Fibroblast of pulmonary artery (primary cell): Measurements from ENCODE around the gene CLASP1.
A peak's percentile ranks its signal among the peaks of the same experiment; 100 is the strongest.
"Not testable (repeated sequence)": the region's sequence is repeated elsewhere in the genome, so short reads cannot be mapped to it uniquely, and the experiment has no call there.

ENCODE experiments used
- DNase-seq: peaks from one replicate; pipeline ENCODE4 v3.0.0-alpha.2; 2010; ENCODE audit warnings: low read depth
- H3K4me3 ChIP-seq: replicated peaks from 2 replicates; pipeline ENCODE4 v1.5.1; 2011; ENCODE audit warnings: low read depth, mild to moderate bottlenecking, control low read depth, low read length, moderate library complexity
- TF ChIP-seq, protein P1 (sequence below): IDR thresholded peaks from 2 replicates; pipeline ENCODE4 v1.5.1; 2011; ENCODE audit warnings: mild to moderate bottlenecking, control low read depth, low read length, inconsistent platforms; ENCODE audit errors: missing control alignments

CLASP1 gene

DNA sequence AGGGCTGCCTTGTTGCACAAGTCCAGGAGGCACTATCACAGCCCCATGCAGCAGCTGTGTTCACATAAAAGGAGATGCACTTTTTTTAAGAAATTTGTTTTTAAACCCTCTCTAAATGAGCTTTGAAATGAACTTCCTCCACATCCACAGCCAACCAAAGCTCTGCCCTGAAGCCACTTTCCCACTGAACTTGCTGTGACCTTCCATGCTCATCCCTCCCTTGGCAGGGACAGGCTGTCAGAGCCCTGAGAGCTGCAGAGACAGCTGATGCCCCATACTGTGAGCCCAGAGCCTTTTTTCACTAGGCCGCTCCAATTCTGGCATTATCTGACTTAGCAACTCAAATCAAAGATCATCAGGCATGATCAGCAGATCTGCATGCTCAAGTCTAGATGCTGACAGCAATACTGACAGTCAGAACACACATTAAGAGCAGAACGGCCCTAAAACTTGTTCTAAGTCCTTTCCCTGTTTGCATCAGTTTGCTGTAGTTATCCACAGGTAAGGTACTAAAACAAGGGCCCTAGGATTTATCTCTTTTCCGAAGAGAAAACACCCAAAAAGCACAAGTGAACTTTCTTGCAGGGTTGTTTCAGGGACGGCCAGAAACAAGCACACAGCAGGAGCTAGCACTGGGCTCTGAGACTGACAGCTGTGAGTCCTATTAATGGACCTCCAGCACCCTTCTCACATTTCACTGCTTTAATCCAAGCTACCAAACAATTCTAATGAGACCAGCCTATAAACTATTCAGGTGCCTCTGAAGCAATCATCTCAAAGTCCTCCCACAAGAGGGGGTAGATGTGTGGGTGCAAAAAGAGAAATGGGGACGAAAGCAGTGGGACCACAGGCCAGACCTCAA is 83.6 kb downstream of the CLASP1 start:
- H3K4me3 ChIP-seq = no peak overlapping the region
- TF ChIP-seq, protein P1, sequence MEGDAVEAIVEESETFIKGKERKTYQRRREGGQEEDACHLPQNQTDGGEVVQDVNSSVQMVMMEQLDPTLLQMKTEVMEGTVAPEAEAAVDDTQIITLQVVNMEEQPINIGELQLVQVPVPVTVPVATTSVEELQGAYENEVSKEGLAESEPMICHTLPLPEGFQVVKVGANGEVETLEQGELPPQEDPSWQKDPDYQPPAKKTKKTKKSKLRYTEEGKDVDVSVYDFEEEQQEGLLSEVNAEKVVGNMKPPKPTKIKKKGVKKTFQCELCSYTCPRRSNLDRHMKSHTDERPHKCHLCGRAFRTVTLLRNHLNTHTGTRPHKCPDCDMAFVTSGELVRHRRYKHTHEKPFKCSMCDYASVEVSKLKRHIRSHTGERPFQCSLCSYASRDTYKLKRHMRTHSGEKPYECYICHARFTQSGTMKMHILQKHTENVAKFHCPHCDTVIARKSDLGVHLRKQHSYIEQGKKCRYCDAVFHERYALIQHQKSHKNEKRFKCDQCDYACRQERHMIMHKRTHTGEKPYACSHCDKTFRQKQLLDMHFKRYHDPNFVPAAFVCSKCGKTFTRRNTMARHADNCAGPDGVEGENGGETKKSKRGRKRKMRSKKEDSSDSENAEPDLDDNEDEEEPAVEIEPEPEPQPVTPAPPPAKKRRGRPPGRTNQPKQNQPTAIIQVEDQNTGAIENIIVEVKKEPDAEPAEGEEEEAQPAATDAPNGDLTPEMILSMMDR = no peak
- no peak for DNase-seq

DNA sequence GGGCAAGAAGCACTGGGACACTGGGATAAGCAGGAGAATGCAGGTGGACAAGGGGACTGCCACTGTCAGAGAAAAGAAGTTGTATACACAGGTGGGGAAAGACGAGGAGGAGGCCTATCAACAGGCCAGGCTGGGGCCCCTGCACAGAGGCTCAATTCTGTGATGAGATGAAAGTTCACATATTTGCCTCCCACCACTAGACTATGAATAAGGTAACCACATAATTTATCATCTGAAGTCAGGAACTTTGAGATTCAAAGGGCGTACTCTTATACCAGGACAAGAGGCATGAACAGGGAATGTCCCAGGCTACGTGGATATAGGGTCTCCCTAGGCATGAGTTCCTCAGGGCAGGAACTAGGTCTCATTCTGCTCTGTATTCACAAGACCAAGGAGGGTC is 84.4 kb downstream of the CLASP1 start:
- TF ChIP-seq, protein P1 = no peak
- no peak overlapping the region for H3K4me3 ChIP-seq
- DNase-seq = no peak

DNA sequence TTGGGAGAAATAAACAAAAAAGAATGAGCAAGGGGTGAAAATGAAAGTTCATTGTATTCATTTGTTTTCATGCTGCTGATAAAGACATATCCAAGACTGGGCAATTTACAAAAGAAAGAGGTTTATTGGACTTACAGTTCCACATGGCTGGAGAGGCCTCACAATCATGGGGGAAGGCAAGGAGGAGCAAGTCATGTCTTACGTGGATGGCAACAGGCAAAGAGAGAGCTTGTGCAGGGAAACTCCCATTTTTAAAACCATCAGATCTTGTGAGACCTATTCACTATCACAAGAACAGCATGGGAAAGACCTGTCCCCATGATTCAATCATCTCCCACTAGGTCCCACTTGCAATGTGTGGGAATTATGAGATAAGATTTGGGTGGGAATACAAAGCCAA is 85.5 kb downstream of the CLASP1 start:
- DNase-seq, H3K4me3 ChIP-seq: not testable (repeated sequence)

DNA sequence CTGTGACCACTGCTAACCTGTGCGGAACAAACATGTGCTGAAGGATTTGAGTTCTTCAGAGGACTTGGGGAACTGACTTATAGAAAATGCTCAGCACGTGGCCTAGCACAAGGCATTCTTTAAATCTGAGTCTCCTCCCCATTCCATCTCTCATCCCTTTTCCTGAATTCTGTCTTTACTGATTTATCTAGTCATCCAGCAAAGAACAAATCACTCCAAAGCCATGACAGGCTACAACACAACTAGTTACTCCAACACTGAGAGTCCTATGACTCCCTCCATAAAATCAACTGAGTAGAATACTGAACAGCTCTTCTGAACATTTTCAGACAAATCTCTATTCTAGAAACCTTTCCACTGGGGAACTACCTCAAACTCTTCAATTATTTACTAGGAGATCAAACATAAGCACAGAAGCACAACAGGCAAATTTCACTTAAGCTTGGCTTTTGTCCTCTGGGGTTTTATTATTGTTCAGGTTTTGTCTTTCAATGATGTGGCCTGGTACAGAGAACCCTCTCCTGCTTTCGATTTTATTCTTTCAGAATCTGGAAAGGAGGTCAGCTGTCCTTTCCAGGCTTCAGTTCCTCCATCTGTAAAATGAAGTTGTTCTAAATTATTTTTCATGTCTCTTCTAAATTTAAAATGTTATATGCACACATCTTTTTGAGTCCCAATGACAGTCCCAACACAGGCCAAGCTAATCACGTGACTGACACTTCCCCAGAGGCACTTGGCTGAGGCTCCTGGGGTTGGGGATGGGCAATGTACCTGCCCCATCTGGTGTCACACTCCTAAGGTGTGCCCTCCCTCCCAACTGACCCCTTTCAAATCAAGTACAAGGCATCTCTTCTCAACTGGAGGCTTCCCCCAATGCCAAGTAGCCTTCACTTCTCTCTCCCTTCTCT is 86.7 kb downstream of the CLASP1 start:
- no peak for DNase-seq
- TF ChIP-seq, protein P1 = no peak
- H3K4me3 ChIP-seq = no peak overlapping the region

DNA sequence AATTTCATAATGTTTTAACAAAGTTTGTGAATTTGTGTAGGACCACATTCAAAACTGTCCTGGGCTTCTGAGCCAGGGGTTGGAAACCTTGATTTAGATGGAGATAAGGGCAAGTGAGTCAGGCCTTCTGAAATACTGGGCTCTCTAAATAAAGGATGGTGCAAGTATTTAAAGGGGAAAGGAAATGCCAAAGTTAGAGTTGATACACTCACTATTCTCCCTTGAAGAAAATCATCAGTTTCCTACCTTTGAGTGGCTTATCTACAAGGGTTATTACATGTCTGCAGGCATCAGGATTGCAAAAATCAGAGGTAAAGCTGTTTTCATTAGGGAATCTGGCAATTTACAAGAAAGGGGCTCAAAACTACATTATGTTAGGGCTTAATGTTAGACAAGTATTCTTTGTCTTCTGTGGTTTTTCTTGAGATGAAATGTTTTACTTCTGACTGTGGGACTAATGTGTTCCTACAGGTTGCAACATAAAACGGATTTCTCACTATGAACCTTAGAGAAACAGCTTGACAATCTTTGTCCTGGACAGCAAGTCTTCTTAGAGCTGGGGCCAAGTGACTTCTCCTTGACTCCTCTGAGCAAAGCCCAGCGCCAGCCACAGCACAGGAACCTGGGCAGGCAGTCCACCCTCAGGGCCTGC is 87.5 kb downstream of the CLASP1 start:
- peak; percentile 44 for DNase-seq
- TF ChIP-seq, protein P1 = no peak
- no peak overlapping the region for H3K4me3 ChIP-seq

DNA sequence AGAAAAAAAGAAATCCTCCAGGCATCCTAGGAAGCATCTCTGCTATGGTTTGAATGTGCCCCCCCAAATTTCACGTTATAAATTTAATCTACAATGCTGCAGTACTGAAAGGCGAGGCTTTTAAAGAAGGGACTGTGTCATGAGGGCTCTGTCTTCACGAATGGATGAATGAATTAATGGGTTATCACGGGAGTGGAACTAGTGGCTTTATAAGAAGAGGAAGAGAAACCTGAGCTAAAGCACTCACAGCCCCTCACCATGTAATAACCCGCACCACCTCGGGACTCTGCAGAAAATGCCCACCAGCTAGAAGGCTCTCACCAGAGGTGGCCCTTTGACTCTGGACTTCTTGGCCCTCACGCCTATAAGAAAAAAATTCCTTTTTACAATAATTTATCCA is 90.9 kb downstream of the CLASP1 start:
- no peak overlapping the region for H3K4me3 ChIP-seq
- DNase-seq = no peak
- TF ChIP-seq, protein P1 = no peak

DNA sequence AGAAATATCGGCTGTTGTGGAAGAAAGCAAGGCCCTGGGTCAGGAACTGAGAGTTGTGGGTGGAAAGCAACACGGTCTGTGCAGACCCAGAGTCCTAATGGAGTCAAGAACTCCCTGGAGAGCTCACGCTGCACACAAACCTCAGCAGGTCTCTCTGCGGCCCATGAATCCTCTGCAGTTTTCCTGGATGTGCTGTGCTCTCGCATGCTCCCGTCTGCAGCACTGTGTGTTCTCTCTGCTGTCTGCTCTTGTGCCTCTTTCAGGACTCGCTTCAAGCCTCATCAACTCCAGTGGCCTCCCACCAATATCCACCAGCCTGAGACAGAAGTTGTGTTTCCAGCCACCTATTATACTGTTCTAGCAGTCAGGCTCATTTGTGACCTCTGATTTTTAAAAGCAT is 94.3 kb downstream of the CLASP1 start:
- DNase-seq = no peak
- H3K4me3 ChIP-seq = no peak overlapping the region
- TF ChIP-seq, protein P1 = no peak

DNA sequence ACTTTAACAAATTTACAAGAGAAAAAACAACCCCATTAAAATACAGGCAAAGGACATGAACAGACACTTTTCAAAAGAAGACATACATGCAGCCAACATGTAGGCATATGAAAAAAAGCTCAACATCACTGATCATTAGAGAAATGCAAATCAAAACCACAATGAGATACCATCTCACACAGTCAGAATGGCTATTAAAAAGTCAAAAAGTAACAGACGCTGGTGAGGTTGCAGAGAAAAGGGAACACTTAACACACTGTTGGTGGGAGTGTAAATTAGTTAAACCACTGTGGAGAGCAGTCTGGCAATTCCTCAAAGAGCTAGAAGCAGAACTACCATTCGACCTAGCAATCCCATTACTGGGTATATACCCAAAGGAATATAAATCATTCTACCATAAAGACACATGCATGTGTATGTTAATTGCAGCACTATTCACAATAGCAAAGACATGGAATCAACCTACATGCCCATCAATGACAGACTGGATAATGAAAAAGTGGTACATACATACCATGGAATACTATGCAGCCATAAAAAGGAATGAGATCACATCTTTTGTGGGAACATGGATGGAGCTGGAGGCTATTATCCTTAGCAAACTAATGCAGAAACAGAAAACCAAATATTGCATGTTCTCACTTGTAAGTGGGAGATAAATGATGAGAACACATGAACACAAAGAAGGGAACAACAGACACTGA is 96.6 kb downstream of the CLASP1 start:
- H3K4me3 ChIP-seq, DNase-seq: not testable (repeated sequence)
